MM.1S (cell line): Measurements from ENCODE around the gene S100A9.

Experiments
- DNase-seq: peaks from one replicate; pipeline ENCODE4 v3.0.0-alpha.2; 2015
- H2AFZ ChIP-seq: fragments of 300-600 bp; sonication (generic); 2 replicates; pipeline ENCODE4 v1.6.0; 2016; ENCODE audit warnings: antibody characterized with exemption, low read length
- H3F3A ChIP-seq: fragments of 300-600 bp; sonication (generic); 2 replicates; pipeline ENCODE4 v1.6.1; 2016; ENCODE audit warnings: mild to moderate bottlenecking, antibody characterized with exemption, low read length, moderate library complexity, mixed read lengths; ENCODE audit not compliant: insufficient read depth
- H3K27ac ChIP-seq: fragments of 300-600 bp; sonication (generic); 2 replicates; pipeline ENCODE4 v1.5.1; 2016; ENCODE audit warnings: mild to moderate bottlenecking, low read length
- H3K27me3 ChIP-seq: fragments of 300-600 bp; sonication (generic); replicated peaks from 2 replicates; pipeline ENCODE4 v1.6.0; 2016; ENCODE audit warnings: low read length; ENCODE audit not compliant: insufficient read depth
- H3K36me3 ChIP-seq: fragments of 300-600 bp; sonication (generic); replicated peaks from 2 replicates; pipeline ENCODE4 v1.6.1; 2016; ENCODE audit warnings: mild to moderate bottlenecking, low read length, mixed read lengths; ENCODE audit not compliant: insufficient read depth
- H3K4me1 ChIP-seq: fragments of 300-600 bp; sonication (generic); 2 replicates; pipeline ENCODE4 v1.6.1; 2016; ENCODE audit warnings: low read length, mixed read lengths
- H3K4me2 ChIP-seq: fragments of 300-600 bp; sonication (generic); 2 replicates; pipeline ENCODE4 v1.6.0; 2016; ENCODE audit warnings: low read depth, low read length
- H3K4me3 ChIP-seq: fragments of 300-600 bp; sonication (generic); 2 replicates; pipeline ENCODE4 v1.5.1; 2016; ENCODE audit warnings: low read length, mixed read lengths
- H3K79me2 ChIP-seq: fragments of 300-600 bp; sonication (generic); 2 replicates; pipeline ENCODE4 v1.6.1; 2016; ENCODE audit warnings: mixed run types, low read length, mixed read lengths
- H3K9ac ChIP-seq: fragments of 300-600 bp; sonication (generic); 2 replicates; pipeline ENCODE4 v1.6.1; 2016; ENCODE audit warnings: low read length, mixed read lengths
- H3K9me2 ChIP-seq: fragments of 300-600 bp; sonication (generic); replicated peaks from 2 replicates; pipeline ENCODE4 v1.6.1; 2016; ENCODE audit warnings: mild to moderate bottlenecking, low read length, mixed read lengths; ENCODE audit not compliant: insufficient read depth
- H3K9me3 ChIP-seq: fragments of 300-600 bp; sonication (generic); replicated peaks from 2 replicates; pipeline ENCODE4 v1.6.1; 2016; ENCODE audit warnings: mild to moderate bottlenecking, low read length, mixed read lengths; ENCODE audit not compliant: insufficient read depth
- H4K20me1 ChIP-seq: fragments of 300-600 bp; sonication (generic); 2 replicates; pipeline ENCODE4 v1.6.1; 2016; ENCODE audit warnings: mild to moderate bottlenecking, low read length, moderate library complexity, mixed read lengths; ENCODE audit not compliant: insufficient read depth
- CTCF ChIP-seq: fragments of 300-600 bp; sonication (generic); IDR thresholded peaks from 2 replicates; pipeline ENCODE4 v1.5.1; 2016; ENCODE audit warnings: antibody characterized with exemption, low read length, mixed read lengths
- EZH2 ChIP-seq: fragments of 300-600 bp; sonication (generic); optimal IDR thresholded peaks from 2 replicates; pipeline ENCODE3; 2017; ENCODE audit warnings: low read depth, mild to moderate bottlenecking, antibody characterized with exemption, low read length, mixed read lengths
- EZH2phosphoT487 ChIP-seq: fragments of 300-600 bp; sonication (generic); IDR thresholded peaks from 2 replicates; pipeline ENCODE4 v1.6.1; 2018; ENCODE audit warnings: antibody characterized with exemption, low read length

Gene S100A9

GRCh38 chr1:153375511-153375910 lies 17.9 kb downstream of the S100A9 start, which contains the start of gene S100A12:
Gene S100A12, minus strand, starts transcription at chr1:153375621. Its CDS starts 1,029 bp downstream, at chr1:153374592.
- H3K4me1 ChIP-seq, result no peaks in the 10 kb centered on the region
- no peaks in the 10 kb centered on the region for H3F3A ChIP-seq
- no peak within 1 kb of the TSS for H3K9ac ChIP-seq
- no peaks in the 10 kb centered on the region for H3K9me2 ChIP-seq
- H3K27me3 ChIP-seq, result no peaks in the 10 kb centered on the region
- no peak within 1 kb of the TSS for H2AFZ ChIP-seq
- no peak for DNase-seq
- no peak within 1 kb of the TSS for H3K4me2 ChIP-seq
- no peaks in the 10 kb centered on the region for H3K79me2 ChIP-seq
- no peak within 1 kb of the TSS for H3K27ac ChIP-seq
- no peaks in the 10 kb centered on the region for H4K20me1 ChIP-seq
- H3K36me3 ChIP-seq, result no peaks in the 10 kb centered on the region
- no peaks in the 10 kb centered on the region for H3K9me3 ChIP-seq
- no peak within 1 kb of the TSS for H3K4me3 ChIP-seq
- TF ChIP-seq CTCF (no peak), EZH2phosphoT487 (no peak), EZH2 (no peak)

GRCh38 chr1:153379591-153379990 lies 21.9 kb downstream of the S100A9 start:
- H3K27me3 ChIP-seq, result no peaks in the 10 kb centered on the region
- H3K4me2 ChIP-seq, result no peak overlapping the region
- no peaks in the 10 kb centered on the region for H3K4me1 ChIP-seq
- no peak for DNase-seq
- H3K9me3 ChIP-seq, result no peaks in the 10 kb centered on the region
- no peak overlapping the region for H3K4me3 ChIP-seq
- TF ChIP-seq EZH2phosphoT487 (no peak), EZH2 (no peak), CTCF (no peak)
- H3F3A ChIP-seq, result no peaks in the 10 kb centered on the region
- H3K79me2 ChIP-seq, result no peaks in the 10 kb centered on the region
- no peaks in the 10 kb centered on the region for H3K36me3 ChIP-seq
- no peaks in the 10 kb centered on the region for H3K9me2 ChIP-seq
- no peaks in the 10 kb centered on the region for H4K20me1 ChIP-seq
- no peak overlapping the region for H3K9ac ChIP-seq
- no peak overlapping the region for H2AFZ ChIP-seq
- H3K27ac ChIP-seq, result no peak overlapping the region

- TF ChIP-seq EZH2 (no peak), EZH2phosphoT487 (no peak), CTCF (no peak)
- Histone ChIP-seq H3K79me2 (no peaks in the 10 kb centered on the region), H4K20me1 (no peaks in the 10 kb centered on the region), H3F3A (no peaks in the 10 kb centered on the region), H3K27ac (no peak overlapping the region), H3K9ac (no peak overlapping the region), H3K9me3 (no peaks in the 10 kb centered on the region), H3K4me1 (no peaks in the 10 kb centered on the region), H2AFZ (no peak overlapping the region), H3K4me2 (no peak overlapping the region), H3K4me3 (no peak overlapping the region), H3K36me3 (no peaks in the 10 kb centered on the region), H3K9me2 (no peaks in the 10 kb centered on the region), H3K27me3 (no peaks in the 10 kb centered on the region)
- no peak for DNase-seq
These were observed 23.1 kb downstream of the S100A9 start for GRCh38 chr1:153380711-153381110.
